IMR-90 (cell line): Measurements from ENCODE around the gene CENATAC. TPM values are rescaled to one million over a fixed set of nuclear protein-coding genes. Genes with fewer than 3 reads are reported as not detected.

Source experiments
- ATAC-seq: fragments of 200-7000 bp; cut with Tn5 transposase; 2 replicates; pipeline ENCODE4 v1.9.1; 2020; ENCODE audit warnings: low read depth, mild to moderate bottlenecking, moderate library complexity
- BruUV-seq: library from RNA; stranded (reverse); fragments of 400-500 nt; replicated peaks from 2 replicates; lab custom pipeline; 2021; lab: Mats Ljungman, UMichigan
- CTCF ChIA-PET: fragments of 300-600 bp; formaldehyde crosslinking; extraction: SDS; loops from one replicate; lab custom pipeline; 2021; ENCODE audit warnings: antibody characterized with exemption; lab: Yijun Ruan, JAX
- POLR2A ChIA-PET: fragments of 300-600 bp; sonication (Branson Sonifier 250); formaldehyde crosslinking; loops from one replicate; lab custom pipeline; 2022; ENCODE audit warnings: antibody characterized with exemption; ENCODE audit not compliant: unreplicated experiment; lab: Charles Lee
- DNase-seq: peaks from one replicate; pipeline ENCODE4 v3.0.0; 2013
- H2AFZ ChIP-seq: replicated peaks from 2 replicates; pipeline ENCODE3; 2013; ENCODE audit warnings: low read length, mild to moderate bottlenecking; ENCODE audit not compliant: poor library complexity
- H2AK5ac ChIP-seq: 2 replicates; pipeline ENCODE4 v1.6.1; 2013; ENCODE audit warnings: low read depth, low read length, inconsistent platforms
- H2AK9ac ChIP-seq: replicated peaks from 2 replicates; pipeline ENCODE3; 2013; ENCODE audit warnings: mild to moderate bottlenecking, low read depth, low read length, moderate library complexity; ENCODE audit not compliant: poor library complexity
- H2BK120ac ChIP-seq: 2 replicates; pipeline ENCODE4 v1.6.1; 2013; ENCODE audit warnings: low read depth, low read length, inconsistent platforms
- H2BK15ac ChIP-seq: 3 replicates; pipeline ENCODE4 v1.6.1; 2013; ENCODE audit warnings: low read depth, low read length, inconsistent platforms
- H2BK20ac ChIP-seq: 2 replicates; pipeline ENCODE4 v1.6.1; 2013; ENCODE audit warnings: low read depth, mild to moderate bottlenecking, inconsistent platforms, low read length, moderate library complexity
- H2BK5ac ChIP-seq: 2 replicates; pipeline ENCODE4 v1.6.1; 2013; ENCODE audit warnings: mild to moderate bottlenecking, low read depth, low read length, inconsistent platforms; ENCODE audit not compliant: poor library complexity, severe bottlenecking
- H3K14ac ChIP-seq: replicated peaks from 2 replicates; pipeline ENCODE4 v1.6.1; 2013; ENCODE audit warnings: low read depth, low read length, inconsistent platforms
- H3K18ac ChIP-seq: 2 replicates; pipeline ENCODE4 v1.6.1; 2013; ENCODE audit warnings: low read depth, low read length, control low read depth
- H3K23ac ChIP-seq: 2 replicates; pipeline ENCODE4 v1.6.1; 2013; ENCODE audit warnings: low read depth, low read length, inconsistent platforms
- H3K27ac ChIP-seq: 2 replicates; pipeline ENCODE4 v1.5.1; 2013; ENCODE audit warnings: mild to moderate bottlenecking, control low read depth, low read length; ENCODE audit not compliant: insufficient read depth
- H3K27me3 ChIP-seq: 2 replicates; pipeline ENCODE4 v1.6.1; 2013; ENCODE audit warnings: low read length; ENCODE audit not compliant: control insufficient read depth, insufficient read depth
- H3K36me3 ChIP-seq: 2 replicates; pipeline ENCODE4 v1.6.1; 2013; ENCODE audit warnings: low read length, mixed read lengths; ENCODE audit not compliant: control insufficient read depth, insufficient read depth
- H3K4ac ChIP-seq: 2 replicates; pipeline ENCODE4 v1.6.1; 2013; ENCODE audit warnings: low read depth, low read length, inconsistent platforms
- H3K4me1 ChIP-seq: 2 replicates; pipeline ENCODE4 v1.6.1; 2013; ENCODE audit warnings: low read length, mixed read lengths; ENCODE audit not compliant: control insufficient read depth, insufficient read depth
- H3K4me2 ChIP-seq: 2 replicates; pipeline ENCODE4 v1.6.1; 2013; ENCODE audit warnings: low read depth, mild to moderate bottlenecking, control low read depth, low read length, moderate library complexity
- H3K4me3 ChIP-seq: 2 replicates; pipeline ENCODE4 v1.5.1; 2013; ENCODE audit warnings: low read depth, mild to moderate bottlenecking, control low read depth, low read length, moderate library complexity; ENCODE audit not compliant: insufficient read depth
- H3K56ac ChIP-seq: 2 replicates; pipeline ENCODE4 v1.6.1; 2013; ENCODE audit warnings: low read length, inconsistent platforms; ENCODE audit not compliant: insufficient read depth; ENCODE audit errors: extremely low read depth
- H3K79me1 ChIP-seq, 2 experiments: 2 replicates each; pipeline ENCODE4 v1.6.1; 2013; ENCODE audit warnings: low read length in 2 of 2, inconsistent platforms in 1 of 2, low read depth in 1 of 2
- H3K9ac ChIP-seq: 2 replicates; pipeline ENCODE4 v1.6.1; 2013; ENCODE audit warnings: low read depth, low read length, control low read depth
- H3K9me1 ChIP-seq: 2 replicates; pipeline ENCODE4 v1.6.1; 2013; ENCODE audit warnings: low read length, inconsistent platforms; ENCODE audit not compliant: insufficient read depth
- H3K9me3 ChIP-seq: 2 replicates; pipeline ENCODE4 v1.6.1; 2013; ENCODE audit warnings: low read length; ENCODE audit not compliant: control insufficient read depth, insufficient read depth
- H4K20me1 ChIP-seq: 2 replicates; pipeline ENCODE4 v1.6.1; 2013; ENCODE audit warnings: low read length, inconsistent platforms; ENCODE audit not compliant: insufficient read depth
- H4K5ac ChIP-seq: 2 replicates; pipeline ENCODE4 v1.6.1; 2013; ENCODE audit warnings: mild to moderate bottlenecking, low read depth, low read length, control low read depth
- H4K8ac ChIP-seq, 2 experiments: 2 replicates each; pipeline ENCODE4 v1.6.1; 2013; ENCODE audit warnings: low read depth in 2 of 2, low read length in 2 of 2, control low read depth in 1 of 2, inconsistent platforms in 1 of 2
- H4K91ac ChIP-seq: 2 replicates; pipeline ENCODE4 v1.6.1; 2013; ENCODE audit warnings: low read depth, low read length, inconsistent platforms; ENCODE audit not compliant: insufficient read depth
- CHD1 ChIP-seq: IDR thresholded peaks from 2 replicates; pipeline ENCODE4 v1.6.1; 2012; ENCODE audit warnings: low read depth, low read length, improper control_type of control experiment
- RCOR1 ChIP-seq: IDR thresholded peaks from 2 replicates; pipeline ENCODE4 v1.6.1; 2012; ENCODE audit warnings: mild to moderate bottlenecking, low read length, improper control_type of control experiment; ENCODE audit not compliant: insufficient replicate concordance
- WGBS, 2 experiments: methylation state at CpG; one replicate each; pipeline versions ENCODE4 v1.1.5 to v1.1.7; 2013; ENCODE audit warnings: missing lambda C conversion rate in 2 of 2; ENCODE audit not compliant: insufficient read length in 1 of 2; ENCODE audit errors: extremely low coverage in 2 of 2; 5-methylcytosine and 5-hydroxymethylcytosine counted together
- dilution Hi-C: fragments of 300-500 bp; cut with HindIII; formaldehyde crosslinking; loops from one replicate; pipeline ENCODE4 v1.14.3; 2018; ENCODE audit warnings: low sequenced_read_pairs; ENCODE audit not compliant: unreplicated experiment
- in situ Hi-C: fragments of 300-500 bp; cut with MboI; formaldehyde crosslinking; loops from 3 replicates; pipeline ENCODE4 v1.14.3; 2019; ENCODE audit warnings: low sequenced_read_pairs, inconsistent platforms, mixed read lengths
- intact Hi-C: fragments of 100-400 bp; cut with micrococcal nuclease; formaldehyde crosslinking; loops from 2 replicates; pipeline ENCODE4 v1.10.0; 2022
- polyA plus RNA-seq, 3 experiments: library from polyadenylated mRNA; depleted of rRNA; stranded (reverse); fragments of >200 nt; gene quantifications; 2 replicates each; pipeline ENCODE4 v1.2.3, GENCODE V29; 2012; ENCODE audit warnings: low replicate concordance in 1 of 3
- total RNA-seq: library from RNA; depleted of rRNA; stranded (reverse); fragments of >200 nt; gene quantifications from 2 replicates; pipeline ENCODE4 v1.2.3, GENCODE V29; 2012

CENATAC gene
- total and polyA plus RNA-seq, 2 of the 4 experiments (the other 2 are of a cell fraction): 13.1 to 16.7 TPM

- no peak overlapping the region for H2BK15ac ChIP-seq
- intact Hi-C loops: no loop called here
- H4K91ac ChIP-seq: no peak overlapping the region
- no peak overlapping the region for H2BK5ac ChIP-seq
- no peak overlapping the region for H2AK9ac ChIP-seq
- no peak overlapping the region for H3K4me3 ChIP-seq
- ChIA-PET CTCF (no interaction called here), POLR2A (interaction anchor here (0.7 kb wide), 1 partner anchor 241 kb away, joined by 5 read pairs; no protein-coding TSS in a partner anchor)
- in situ Hi-C loops: no loop called here
- TF ChIP-seq CHD1 (no peak), RCOR1 (no peak)
- no peak overlapping the region for H3K9ac ChIP-seq
- H3K4me1 ChIP-seq: no peaks in the 10 kb centered on the region
- no peaks in the 10 kb centered on the region for H3K9me3 ChIP-seq
- H3K56ac ChIP-seq: no peak overlapping the region
- DNase-seq (no peak), ATAC-seq (no peak)
- WGBS, 2 experiments: 40% methylated on average over 2 of the region's 3 CpGs; no CpG with 5 or more reads in 1 of the 2 experiments
- H2AK5ac ChIP-seq: no peak overlapping the region
- no peak overlapping the region for H3K4ac ChIP-seq
- no peak overlapping the region for H2BK20ac ChIP-seq
- H3K27me3 ChIP-seq: no peaks in the 10 kb centered on the region
- peaks cover 0 to 8% of the 10 kb centered on the region in 2 experiments; a peak in 2 of 4 replicates for H3K79me1 ChIP-seq
- H4K8ac ChIP-seq: no peak overlapping the region
- no peaks in the 10 kb centered on the region for H3K36me3 ChIP-seq
- H3K27ac ChIP-seq: no peak overlapping the region
- H2BK120ac ChIP-seq: no peak overlapping the region
- no peak overlapping the region for H3K4me2 ChIP-seq
- no TSS peak for BruUV-seq
- H3K9me1 ChIP-seq: no peaks in the 10 kb centered on the region
- H3K14ac ChIP-seq: no peak overlapping the region
- dilution Hi-C loops: no loop called here
- H4K5ac ChIP-seq: no peak overlapping the region
- H3K18ac ChIP-seq: no peak overlapping the region
- H2AFZ ChIP-seq: no peak overlapping the region
- no peaks in the 10 kb centered on the region for H4K20me1 ChIP-seq
- H3K23ac ChIP-seq: no peak overlapping the region
Measured at GRCh38 chr11:119034813-119035212, 36.9 kb downstream of the CENATAC start.
